Measurements from ENCODE around the gene SLC26A3. TPM values are rescaled to one million over a fixed set of nuclear protein-coding genes. Genes with fewer than 3 reads are reported as not detected.
"Not testable (repeated sequence)": the region's sequence is repeated elsewhere in the genome, so short reads cannot be mapped to it uniquely, and the experiment has no call there.

SLC26A3 gene
- total and polyA plus RNA-seq, 10 of the 15 experiments (the other 5 are each of a cell fraction or from before 2014, with no cell fraction given) = 0.46 TPM; not detected in 9

DNA sequence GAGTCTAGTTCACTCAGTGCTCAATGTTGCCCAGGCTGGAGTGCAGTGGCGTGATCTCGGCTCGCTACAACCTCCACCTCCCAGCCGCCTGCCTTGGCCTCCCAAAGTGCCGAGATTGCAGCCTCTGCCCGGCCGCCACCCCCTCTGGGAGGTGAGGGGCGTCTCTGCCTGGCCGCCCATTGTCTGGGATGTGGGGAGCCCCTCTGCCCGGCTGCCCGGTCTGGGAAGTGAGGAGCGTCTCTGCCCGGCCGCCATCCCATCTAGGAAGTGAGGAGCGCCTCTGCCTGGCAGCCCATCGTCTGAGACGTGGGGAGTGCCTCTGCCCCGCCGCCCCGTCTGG lies 44.8 kb upstream of the SLC26A3 start:
- H3K4me1 ChIP-seq (ENCODE audit: control insufficient read depth, insufficient read depth, low read length); CTCF ChIA-PET; H3K4me2 ChIP-seq (ENCODE audit: control insufficient read depth, insufficient read depth); FAIRE-seq; H3K36me3 ChIP-seq (ENCODE audit: control insufficient read depth in 2 of 2, insufficient read depth in 2 of 2, low read length in 1 of 2); H3K27me3 ChIP-seq (replicated peaks in 1 of 2; ENCODE audit: control insufficient read depth in 2 of 2, insufficient read depth in 2 of 2, low read length in 1 of 2); H3K79me2 ChIP-seq (ENCODE audit: control insufficient read depth, insufficient read depth, low read length); RAD21 ChIA-PET (ENCODE audit: unreplicated experiment); BruUV-seq (replicated peaks); in situ Hi-C loops (cut with MboI); DNase-seq (ENCODE audit: low read depth, low spot score); H4K20me1 ChIP-seq (ENCODE audit: control insufficient read depth, insufficient read depth); H2AFZ ChIP-seq (ENCODE audit: control insufficient read depth, low read depth, low read length); POLR2A ChIA-PET; intact Hi-C loops (cut with micrococcal nuclease; ENCODE audit: unreplicated experiment); H3K9ac ChIP-seq (ENCODE audit: control insufficient read depth, insufficient read depth, low read length); H3K4me3 ChIP-seq; H3K9me3 ChIP-seq (replicated peaks; ENCODE audit: control insufficient read depth, insufficient read depth, low read length); ATAC-seq; SMC1A ChIA-PET (ENCODE audit: uncharacterized antibody, unreplicated experiment); H3K27ac ChIP-seq (ENCODE audit: control insufficient read depth, insufficient read depth): not testable (repeated sequence)
- WGBS (ENCODE audit: insufficient coverage, insufficient replicate concordance, low lambda C conversion rate, missing lambda C conversion rate) = 65% methylated on average over 7 of the region's 20 CpGs

DNA sequence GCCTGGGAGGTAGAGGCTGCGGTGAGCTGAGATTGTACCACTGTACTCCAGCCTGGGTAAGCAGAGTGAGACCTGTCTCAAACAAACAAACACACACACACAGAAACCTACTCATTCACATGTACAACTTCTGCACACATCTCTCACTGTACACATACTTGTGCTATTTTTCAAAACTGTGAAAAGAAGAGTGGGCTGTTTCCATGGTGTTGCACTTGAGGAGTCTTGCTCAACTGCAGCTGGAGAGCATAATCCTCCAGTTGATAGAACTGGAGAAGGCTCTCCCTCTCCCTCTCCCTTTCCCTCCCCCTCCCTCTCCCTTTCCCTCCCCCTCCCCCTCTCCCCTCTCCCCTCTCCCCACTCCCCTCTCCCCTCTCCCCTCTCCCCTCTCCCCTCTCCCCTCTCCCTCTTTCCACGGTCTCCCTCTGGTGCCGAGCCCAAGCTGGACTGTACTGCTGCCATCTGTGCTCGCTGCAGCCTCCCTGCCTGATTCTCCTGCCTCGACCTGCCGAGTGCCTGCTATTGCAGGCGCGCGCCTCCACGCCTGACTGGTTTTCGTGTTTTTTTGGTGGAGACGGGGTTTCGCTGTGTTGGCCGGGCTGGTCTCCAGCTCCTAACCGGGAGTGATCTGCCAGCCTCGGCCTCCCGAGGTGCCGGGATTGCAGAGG lies 44.3 kb upstream of the SLC26A3 start:
- no peaks in the 10 kb centered on the region for H3K27me3 ChIP-seq (replicated peaks in 1 of 2; ENCODE audit: control insufficient read depth in 2 of 2, insufficient read depth in 2 of 2, low read length in 1 of 2)
- H3K36me3 ChIP-seq (ENCODE audit: control insufficient read depth in 2 of 2, insufficient read depth in 2 of 2, low read length in 1 of 2) = no peaks in the 10 kb centered on the region
- no peak for FAIRE-seq
- no peak overlapping the region for H2AFZ ChIP-seq (ENCODE audit: control insufficient read depth, low read depth, low read length)
- no peak for ATAC-seq
- no peak overlapping the region for H3K9ac ChIP-seq (ENCODE audit: control insufficient read depth, insufficient read depth, low read length)
- SMC1A ChIA-PET (ENCODE audit: uncharacterized antibody, unreplicated experiment) = no interaction called here
- H3K79me2 ChIP-seq (ENCODE audit: control insufficient read depth, insufficient read depth, low read length) = no peaks in the 10 kb centered on the region
- no peak overlapping the region for H3K4me3 ChIP-seq
- no peak overlapping the region for H3K27ac ChIP-seq (ENCODE audit: control insufficient read depth, insufficient read depth)
- H4K20me1 ChIP-seq (ENCODE audit: control insufficient read depth, insufficient read depth) = no peaks in the 10 kb centered on the region
- H3K4me1 ChIP-seq (ENCODE audit: control insufficient read depth, insufficient read depth, low read length) = no peaks in the 10 kb centered on the region; the same call in 1 of the 2 replicates
- intact Hi-C loops (cut with micrococcal nuclease; ENCODE audit: unreplicated experiment) = no loop called here
- H3K9me3 ChIP-seq (replicated peaks; ENCODE audit: control insufficient read depth, insufficient read depth, low read length) = no peaks in the 10 kb centered on the region
- no TSS peak for BruUV-seq (replicated peaks)
- RAD21 ChIA-PET (ENCODE audit: unreplicated experiment) = no interaction called here
- CTCF ChIA-PET = interaction anchor here (1.3 kb wide), 1 partner anchor 14 kb away, joined by 3 read pairs; no protein-coding TSS in a partner anchor
- H3K4me2 ChIP-seq (ENCODE audit: control insufficient read depth, insufficient read depth) = no peak overlapping the region
- TF ChIP-seq TCF12 (IDR thresholded peaks at IDR 0.05; ENCODE audit: low read depth, low read length) (no peak), NR2F1 (conservative IDR thresholded peaks at IDR 0.05) (no peak), ZBED1 (IDR thresholded peaks at IDR 0.05; ENCODE audit: borderline replicate concordance) (no peak), EED (IDR thresholded peaks at IDR 0.05; ENCODE audit: low read depth) (no peak), YY1 (IDR thresholded peaks at IDR 0.05; ENCODE audit: low read depth, low read length) (no peak), BHLHE40 (IDR thresholded peaks at IDR 0.05; ENCODE audit: borderline replicate concordance in 1 of 2, low read depth in 2 of 2, low read length in 1 of 2) (no peak), WRNIP1 (IDR thresholded peaks at IDR 0.05; ENCODE audit: borderline replicate concordance, low read depth, low read length) (no peak), EP300 (IDR thresholded peaks at IDR 0.05; ENCODE audit: borderline replicate concordance in 1 of 2, control insufficient read depth in 1 of 2, low read depth in 2 of 2, low read length in 2 of 2) (no peak), PAX8 (IDR thresholded peaks at IDR 0.05) (no peak), GATAD2B (conservative IDR thresholded peaks at IDR 0.05; ENCODE audit: low read depth) (no peak)
- TF ChIP-seq, protein P1, sequence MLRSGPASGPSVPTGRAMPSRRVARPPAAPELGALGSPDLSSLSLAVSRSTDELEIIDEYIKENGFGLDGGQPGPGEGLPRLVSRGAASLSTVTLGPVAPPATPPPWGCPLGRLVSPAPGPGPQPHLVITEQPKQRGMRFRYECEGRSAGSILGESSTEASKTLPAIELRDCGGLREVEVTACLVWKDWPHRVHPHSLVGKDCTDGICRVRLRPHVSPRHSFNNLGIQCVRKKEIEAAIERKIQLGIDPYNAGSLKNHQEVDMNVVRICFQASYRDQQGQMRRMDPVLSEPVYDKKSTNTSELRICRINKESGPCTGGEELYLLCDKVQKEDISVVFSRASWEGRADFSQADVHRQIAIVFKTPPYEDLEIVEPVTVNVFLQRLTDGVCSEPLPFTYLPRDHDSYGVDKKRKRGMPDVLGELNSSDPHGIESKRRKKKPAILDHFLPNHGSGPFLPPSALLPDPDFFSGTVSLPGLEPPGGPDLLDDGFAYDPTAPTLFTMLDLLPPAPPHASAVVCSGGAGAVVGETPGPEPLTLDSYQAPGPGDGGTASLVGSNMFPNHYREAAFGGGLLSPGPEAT (IDR thresholded peaks at IDR 0.05; ENCODE audit: low read depth) = no peak
- no peak for DNase-seq (ENCODE audit: low read depth, low spot score)
- WGBS (ENCODE audit: insufficient coverage, insufficient replicate concordance, low lambda C conversion rate, missing lambda C conversion rate) = 76% methylated on average over 10 of the region's 18 CpGs
- POLR2A ChIA-PET = no interaction called here
- in situ Hi-C loops (cut with MboI) = no loop called here

Measured in GM12878 (cell line).